ENCODE data around the gene PHF12. TPM values are rescaled to one million over a fixed set of nuclear protein-coding genes. Genes with fewer than 3 reads are reported as not detected.
A peak's percentile ranks its signal among the peaks of the same experiment; 100 is the strongest.

PHF12 gene
- total and polyA plus RNA-seq, 2 of the 13 experiments (the other 11 are each of a cell fraction or from before 2014, with no cell fraction given): 9.8 to 17.1 TPM

- CTCF ChIA-PET (ENCODE audit: low intra/inter-chr PET ratio, low total read pairs): no interaction called here
- H3K27me3 ChIP-seq (ENCODE audit: control insufficient read depth in 1 of 2, insufficient read depth in 2 of 2, low read length in 2 of 2): no peaks in the 10 kb centered on the region
- 100% methylated on average over 1 of the region's 2 CpGs for WGBS (ENCODE audit: low lambda C conversion rate)
- no peak overlapping the region for H3K27ac ChIP-seq (ENCODE audit: extremely low read length, insufficient read depth, low read length)
- H3K4me3 ChIP-seq (replicated peaks in 1 of 3; ENCODE audit: insufficient read depth in 1 of 3, low read depth in 2 of 3, low read length in 3 of 3): no peak overlapping the region
- no peaks in the 10 kb centered on the region for H3K9me3 ChIP-seq (ENCODE audit: low read length)
- H3K36me3 ChIP-seq (replicated peaks in 1 of 2; ENCODE audit: control insufficient read depth in 1 of 2, insufficient read depth in 2 of 2, low read length in 2 of 2): peaks cover 15 to 49% of the 10 kb centered on the region in 2 experiments
- TF ChIP-seq ZNF331 (CRISPR knock-in tag; IDR thresholded peaks at IDR 0.05): peak; percentile 99
- TF ChIP-seq, protein P1, sequence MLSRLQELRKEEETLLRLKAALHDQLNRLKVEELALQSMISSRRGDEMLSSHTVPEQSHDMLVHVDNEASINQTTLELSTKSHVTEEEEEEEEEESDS (CRISPR knock-in tag; IDR thresholded peaks at IDR 0.05; ENCODE audit: borderline replicate concordance): no peak
- TF ChIP-seq, protein P2, sequence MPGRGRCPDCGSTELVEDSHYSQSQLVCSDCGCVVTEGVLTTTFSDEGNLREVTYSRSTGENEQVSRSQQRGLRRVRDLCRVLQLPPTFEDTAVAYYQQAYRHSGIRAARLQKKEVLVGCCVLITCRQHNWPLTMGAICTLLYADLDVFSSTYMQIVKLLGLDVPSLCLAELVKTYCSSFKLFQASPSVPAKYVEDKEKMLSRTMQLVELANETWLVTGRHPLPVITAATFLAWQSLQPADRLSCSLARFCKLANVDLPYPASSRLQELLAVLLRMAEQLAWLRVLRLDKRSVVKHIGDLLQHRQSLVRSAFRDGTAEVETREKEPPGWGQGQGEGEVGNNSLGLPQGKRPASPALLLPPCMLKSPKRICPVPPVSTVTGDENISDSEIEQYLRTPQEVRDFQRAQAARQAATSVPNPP (CRISPR knock-in tag; IDR thresholded peaks at IDR 0.05): no peak
- no peak overlapping the region for H3K9ac ChIP-seq (ENCODE audit: insufficient read depth, low read depth, low read length)
- peaks cover 59% of the 10 kb centered on the region for H3K79me2 ChIP-seq (ENCODE audit: insufficient read depth, low read length)
- ATAC-seq (no peak), FAIRE-seq (no peak), DNase-seq (ENCODE audit: low spot score) (no peak)
- H4K20me1 ChIP-seq (ENCODE audit: insufficient read depth, low read length): peaks cover 11% of the 10 kb centered on the region; the same call in 1 of the 2 replicates
- POLR2A ChIA-PET: no interaction called here
- in situ Hi-C loops (cut with HindIII; ENCODE audit: extremely low pct_ligation_motif_present, low pct_unique_long_range_greater_than_20kb) (no loop called here), intact Hi-C loops (cut with micrococcal nuclease; ENCODE audit: unreplicated experiment) (loop anchor here (10.0 kb wide), 1 partner anchor 1843 kb away; no protein-coding TSS in a partner anchor)
- no peak overlapping the region for H2AFZ ChIP-seq (ENCODE audit: low read length)
- no peaks in the 10 kb centered on the region for H3K4me1 ChIP-seq (ENCODE audit: insufficient read depth, low read length)
- no peak overlapping the region for H3K4me2 ChIP-seq (ENCODE audit: low read depth, low read length)
- no TSS peak for BruUV-seq (replicated peaks)
Observed at GRCh38 chr17:28928061-28928460, 23.3 kb downstream of the PHF12 start.

GRCh38 chr17:28926786-28927185 is 24.5 kb downstream of the PHF12 start:
- ChIA-PET CTCF (ENCODE audit: low intra/inter-chr PET ratio, low total read pairs) (no interaction called here), POLR2A (no interaction called here)
- intact Hi-C loops (cut with micrococcal nuclease; ENCODE audit: unreplicated experiment) (loop anchor here (10.0 kb wide), 1 partner anchor 1842 kb away; no protein-coding TSS in a partner anchor), in situ Hi-C loops (cut with HindIII; ENCODE audit: extremely low pct_ligation_motif_present, low pct_unique_long_range_greater_than_20kb) (no loop called here)
- Histone ChIP-seq H3K9me3 (ENCODE audit: low read length) (no peaks in the 10 kb centered on the region), H3K27me3 (ENCODE audit: control insufficient read depth in 1 of 2, insufficient read depth in 2 of 2, low read length in 2 of 2) (no peaks in the 10 kb centered on the region), H4K20me1 (ENCODE audit: insufficient read depth, low read length) (peaks cover 8% of the 10 kb centered on the region; the same call in 1 of the 2 replicates), H3K4me3 (replicated peaks in 1 of 3; ENCODE audit: insufficient read depth in 1 of 3, low read depth in 2 of 3, low read length in 3 of 3) (no peak overlapping the region), H3K9ac (ENCODE audit: insufficient read depth, low read depth, low read length) (no peak overlapping the region), H3K27ac (ENCODE audit: extremely low read length, insufficient read depth, low read length) (no peak overlapping the region), H3K4me1 (ENCODE audit: insufficient read depth, low read length) (no peaks in the 10 kb centered on the region), H3K79me2 (ENCODE audit: insufficient read depth, low read length) (peaks cover 47% of the 10 kb centered on the region), H2AFZ (ENCODE audit: low read length) (no peak overlapping the region), H3K36me3 (replicated peaks in 1 of 2; ENCODE audit: control insufficient read depth in 1 of 2, insufficient read depth in 2 of 2, low read length in 2 of 2) (peaks cover 19 to 58% of the 10 kb centered on the region in 2 experiments), H3K4me2 (ENCODE audit: low read depth, low read length) (no peak overlapping the region)
- BruUV-seq (replicated peaks): no TSS peak
- FAIRE-seq (no peak), ATAC-seq (no peak), DNase-seq (ENCODE audit: low spot score) (no peak)
- WGBS (ENCODE audit: low lambda C conversion rate): 98% methylated on average over 4 of the region's 4 CpGs
- no peak for TF ChIP-seq MBNL3 (CRISPR knock-in tag; conservative IDR thresholded peaks at IDR 0.05)
- no peak for TF ChIP-seq ZNF616 (CRISPR knock-in tag; IDR thresholded peaks at IDR 0.05; ENCODE audit: low read depth)
- no peak for TF ChIP-seq KDM3A (CRISPR knock-in tag; IDR thresholded peaks at IDR 0.05; ENCODE audit: low read depth)
- TF ChIP-seq, protein P2 (CRISPR knock-in tag; IDR thresholded peaks at IDR 0.05): no peak
- no peak for TF ChIP-seq U2AF1 (optimal IDR thresholded peaks at IDR 0.05; ENCODE audit: low read depth, low read length)
- no peak for TF ChIP-seq GATAD2A (CRISPR knock-in tag; IDR thresholded peaks at IDR 0.05)
- TF ChIP-seq ZNF274 (CRISPR knock-in tag; IDR thresholded peaks at IDR 0.05): no peak
- TF ChIP-seq SRY (CRISPR knock-in tag; IDR thresholded peaks at IDR 0.05): no peak
- no peak for TF ChIP-seq BHLHE40 (IDR thresholded peaks at IDR 0.05; ENCODE audit: low read length)
- no peak for TF ChIP-seq CBX5 (CRISPR knock-in tag; IDR thresholded peaks at IDR 0.05; ENCODE audit: borderline replicate concordance)
- no peak for TF ChIP-seq ZKSCAN8 (CRISPR knock-in tag; IDR thresholded peaks at IDR 0.05; ENCODE audit: borderline replicate concordance)
- no peak for TF ChIP-seq PLSCR1 (CRISPR knock-in tag; IDR thresholded peaks at IDR 0.05; ENCODE audit: borderline replicate concordance)
- no peak for TF ChIP-seq MTA1 (CRISPR knock-in tag; IDR thresholded peaks at IDR 0.05; ENCODE audit: borderline replicate concordance)
- no peak for TF ChIP-seq HDAC6 (IDR thresholded peaks at IDR 0.05; ENCODE audit: low read depth, low read length)
